ENCODE measurements around the gene PHF13. TPM values are rescaled to one million over a fixed set of nuclear protein-coding genes. Genes with fewer than 3 reads are reported as not detected.

The PHF13 gene
- total RNA-seq, 2 donors from 2014 or later = 36.9 to 47.8 TPM

DNA sequence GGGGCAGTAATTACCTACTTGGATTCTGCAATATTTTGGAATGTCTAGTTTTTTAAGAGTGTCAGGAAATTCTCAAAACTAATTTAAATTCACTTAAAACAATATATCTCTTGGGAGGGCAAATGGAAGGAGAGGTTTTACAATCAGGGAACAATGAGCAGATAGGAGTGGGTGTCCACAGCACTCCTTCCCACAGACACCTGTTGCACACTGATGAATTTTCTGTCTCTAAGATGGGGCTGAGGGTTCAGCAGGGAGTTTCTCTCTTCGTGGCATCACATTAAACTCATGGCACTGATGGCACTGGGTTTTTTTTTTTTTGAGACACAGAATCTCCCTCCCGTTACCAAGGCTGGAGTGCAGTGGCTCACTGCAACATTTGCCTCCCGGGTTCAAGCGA is 5.5 kb downstream of the PHF13 start:
- WGBS, 2 experiments (ENCODE audit: insufficient coverage in 1 of 2, insufficient read length in 1 of 2) = 96 to 100% methylated on average over 2 to 4 of the region's 4 CpGs
- Histone ChIP-seq H3K9me3 (ENCODE audit: control insufficient read depth, low read length) (no peaks in the 10 kb centered on the region), H3K4me3 (ENCODE audit: low read length) (no peak overlapping the region), H3K27ac (ENCODE audit: low read depth, low read length) (no peak overlapping the region), H3K9ac (ENCODE audit: extremely low read depth, low read length, poor library complexity, severe bottlenecking) (no peak overlapping the region), H3K4me1 (ENCODE audit: control insufficient read depth, insufficient read depth, low read length) (no peaks in the 10 kb centered on the region), H3K36me3 (ENCODE audit: control insufficient read depth, insufficient read depth, low read length) (peaks cover 73% of the 10 kb centered on the region), H3K27me3 (ENCODE audit: control insufficient read depth, insufficient read depth, low read length, poor library complexity, severe bottlenecking) (no peaks in the 10 kb centered on the region)
- Mint-ChIP-seq H3K9me3 (peaks cover 4% of the 10 kb centered on the region), H3K27ac (no peak overlapping the region), H3K36me3 (ENCODE audit: low read depth) (peaks cover 60% of the 10 kb centered on the region), H3K27me3 (ENCODE audit: insufficient read depth) (no peaks in the 10 kb centered on the region), H3K4me3 (no peak overlapping the region), H3K4me1 (peaks cover 3% of the 10 kb centered on the region)
- TF ChIP-seq, protein P1, sequence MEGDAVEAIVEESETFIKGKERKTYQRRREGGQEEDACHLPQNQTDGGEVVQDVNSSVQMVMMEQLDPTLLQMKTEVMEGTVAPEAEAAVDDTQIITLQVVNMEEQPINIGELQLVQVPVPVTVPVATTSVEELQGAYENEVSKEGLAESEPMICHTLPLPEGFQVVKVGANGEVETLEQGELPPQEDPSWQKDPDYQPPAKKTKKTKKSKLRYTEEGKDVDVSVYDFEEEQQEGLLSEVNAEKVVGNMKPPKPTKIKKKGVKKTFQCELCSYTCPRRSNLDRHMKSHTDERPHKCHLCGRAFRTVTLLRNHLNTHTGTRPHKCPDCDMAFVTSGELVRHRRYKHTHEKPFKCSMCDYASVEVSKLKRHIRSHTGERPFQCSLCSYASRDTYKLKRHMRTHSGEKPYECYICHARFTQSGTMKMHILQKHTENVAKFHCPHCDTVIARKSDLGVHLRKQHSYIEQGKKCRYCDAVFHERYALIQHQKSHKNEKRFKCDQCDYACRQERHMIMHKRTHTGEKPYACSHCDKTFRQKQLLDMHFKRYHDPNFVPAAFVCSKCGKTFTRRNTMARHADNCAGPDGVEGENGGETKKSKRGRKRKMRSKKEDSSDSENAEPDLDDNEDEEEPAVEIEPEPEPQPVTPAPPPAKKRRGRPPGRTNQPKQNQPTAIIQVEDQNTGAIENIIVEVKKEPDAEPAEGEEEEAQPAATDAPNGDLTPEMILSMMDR (conservative IDR thresholded peaks at IDR 0.05) = no peak
- no peak for DNase-seq

DNA sequence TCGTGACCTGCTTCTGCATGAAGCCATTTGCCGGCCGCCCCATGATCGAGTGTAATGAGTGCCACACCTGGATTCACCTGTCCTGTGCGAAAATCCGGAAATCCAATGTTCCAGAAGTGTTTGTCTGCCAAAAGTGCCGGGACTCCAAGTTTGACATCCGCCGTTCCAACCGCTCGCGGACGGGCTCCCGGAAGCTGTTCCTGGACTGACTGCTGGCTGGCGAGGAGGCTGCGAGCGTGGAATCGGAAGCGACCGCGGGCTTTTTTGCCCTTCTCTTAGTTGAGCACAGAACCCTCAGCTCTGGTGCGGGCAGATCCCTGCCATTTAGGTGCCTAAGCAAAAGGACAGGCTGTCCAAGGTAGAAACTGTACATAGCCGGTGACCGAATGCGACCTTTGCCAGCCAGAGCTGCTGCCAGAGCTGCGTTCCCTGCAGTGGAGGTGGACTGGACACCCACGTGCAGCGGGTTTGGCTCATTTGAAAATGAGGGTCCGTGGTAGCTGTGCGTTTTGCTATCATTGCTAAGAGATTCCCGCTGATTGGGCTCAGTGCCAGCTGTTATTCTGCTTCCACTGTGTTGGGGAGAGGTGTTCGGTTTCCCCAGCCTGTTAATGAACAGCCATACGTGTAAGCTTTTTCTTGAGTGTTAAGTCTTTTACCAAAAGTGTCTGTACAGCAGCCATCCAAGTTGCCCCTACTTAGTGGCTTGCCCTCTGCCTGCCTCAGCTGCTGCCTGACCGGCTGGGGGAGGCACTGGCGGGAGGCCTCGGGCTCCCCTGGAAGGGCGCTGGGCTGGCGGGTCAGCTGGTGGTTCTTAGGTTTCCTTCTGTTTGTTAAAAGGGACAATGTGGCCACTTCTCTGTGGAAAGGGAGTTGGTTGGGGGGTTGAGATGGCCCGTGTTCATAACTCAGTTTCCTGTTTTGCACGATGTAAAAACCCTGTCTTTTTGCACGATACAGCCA is 8.2 kb downstream of the PHF13 start:
- Histone ChIP-seq H3K27me3 (ENCODE audit: control insufficient read depth, insufficient read depth, low read length, poor library complexity, severe bottlenecking) (no peaks in the 10 kb centered on the region), H3K4me3 (ENCODE audit: low read length) (no peak overlapping the region), H3K9ac (ENCODE audit: extremely low read depth, low read length, poor library complexity, severe bottlenecking) (no peak overlapping the region), H3K27ac (ENCODE audit: low read depth, low read length) (no peak overlapping the region), H3K9me3 (ENCODE audit: control insufficient read depth, low read length) (no peaks in the 10 kb centered on the region), H3K36me3 (ENCODE audit: control insufficient read depth, insufficient read depth, low read length) (peaks cover 75% of the 10 kb centered on the region), H3K4me1 (ENCODE audit: control insufficient read depth, insufficient read depth, low read length) (no peaks in the 10 kb centered on the region)
- DNase-seq = no peak
- WGBS, 2 experiments (ENCODE audit: insufficient coverage in 1 of 2, insufficient read length in 1 of 2) = 92 to 95% methylated on average over 33 to 41 of the region's 41 CpGs
- TF ChIP-seq, protein P1 (conservative IDR thresholded peaks at IDR 0.05) = no peak
- H3K9me3 Mint-ChIP-seq = peaks cover 4% of the 10 kb centered on the region
- H3K4me1 Mint-ChIP-seq = no peaks in the 10 kb centered on the region
- H3K4me3 Mint-ChIP-seq = no peak overlapping the region
- H3K27me3 Mint-ChIP-seq (ENCODE audit: insufficient read depth) = no peaks in the 10 kb centered on the region
- peaks cover 61% of the 10 kb centered on the region for H3K36me3 Mint-ChIP-seq (ENCODE audit: low read depth)
- peak overlapping the region; percentile 64 for H3K27ac Mint-ChIP-seq

DNA sequence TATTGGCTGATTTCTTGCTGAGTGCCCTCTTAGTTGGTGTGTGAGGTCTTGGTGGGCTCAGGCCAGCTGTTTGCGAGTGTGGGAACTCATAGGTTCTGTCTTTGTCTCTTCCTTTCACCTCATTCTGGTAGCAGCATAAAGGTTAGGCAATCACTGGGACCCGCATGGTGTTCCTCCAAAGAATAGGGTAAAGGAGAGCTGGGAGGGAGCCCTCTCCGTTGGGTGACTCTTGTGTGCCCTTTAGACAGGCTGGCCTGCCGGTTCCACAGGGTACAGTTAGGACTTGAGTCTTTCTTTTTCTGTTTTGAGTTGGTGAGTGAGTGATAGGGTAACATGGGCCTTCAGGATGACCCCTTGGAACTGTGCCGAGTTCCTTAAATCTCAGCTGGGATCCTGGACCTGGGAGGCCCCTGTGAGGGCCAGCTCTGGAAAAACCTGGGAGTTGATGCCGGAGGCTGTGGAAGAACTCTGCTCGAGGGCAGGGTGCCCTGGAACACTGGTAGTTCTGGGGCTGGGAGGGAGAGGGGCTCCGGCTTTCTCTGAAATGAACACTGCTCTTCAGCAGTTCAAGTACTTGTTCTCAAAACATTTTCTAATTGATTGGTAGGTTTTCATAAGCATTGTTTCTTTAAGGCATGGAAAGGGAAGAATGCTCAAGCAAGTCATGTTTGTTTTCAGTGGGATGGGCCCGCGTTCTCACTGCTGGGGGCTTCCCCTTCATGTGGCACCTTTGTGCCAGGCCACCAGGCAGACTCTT is 9.0 kb downstream of the PHF13 start:
- peak overlapping the region; percentile 64 for H3K27ac Mint-ChIP-seq
- H3K27me3 Mint-ChIP-seq (ENCODE audit: insufficient read depth) = no peaks in the 10 kb centered on the region
- no peak overlapping the region for H3K4me3 Mint-ChIP-seq
- H3K4me1 ChIP-seq (ENCODE audit: control insufficient read depth, insufficient read depth, low read length) = no peaks in the 10 kb centered on the region
- DNase-seq = no peak
- no peaks in the 10 kb centered on the region for H3K9me3 ChIP-seq (ENCODE audit: control insufficient read depth, low read length)
- H3K27me3 ChIP-seq (ENCODE audit: control insufficient read depth, insufficient read depth, low read length, poor library complexity, severe bottlenecking) = no peaks in the 10 kb centered on the region
- no peak overlapping the region for H3K27ac ChIP-seq (ENCODE audit: low read depth, low read length)
- 92 to 96% methylated on average over 9 to 10 of the region's 10 CpGs for WGBS, 2 experiments (ENCODE audit: insufficient coverage in 1 of 2, insufficient read length in 1 of 2)
- H3K9ac ChIP-seq (ENCODE audit: extremely low read depth, low read length, poor library complexity, severe bottlenecking) = no peak overlapping the region
- TF ChIP-seq, protein P1 (conservative IDR thresholded peaks at IDR 0.05) = no peak
- peaks cover 4% of the 10 kb centered on the region for H3K9me3 Mint-ChIP-seq
- H3K36me3 ChIP-seq (ENCODE audit: control insufficient read depth, insufficient read depth, low read length) = peaks cover 74% of the 10 kb centered on the region
- no peaks in the 10 kb centered on the region for H3K4me1 Mint-ChIP-seq
- H3K36me3 Mint-ChIP-seq (ENCODE audit: low read depth) = peaks cover 65% of the 10 kb centered on the region
- no peak overlapping the region for H3K4me3 ChIP-seq (ENCODE audit: low read length)
